ENCODE data around the gene FBXL15.

Gene FBXL15

GRCh38 chr10:102470579-102471546, 50.2 kb downstream of the FBXL15 start:
- no peaks in the 10 kb centered on the region for H3K27me3 ChIP-seq (ENCODE audit: control insufficient read depth, low read length)
- no peak overlapping the region for H3K27ac ChIP-seq (ENCODE audit: low read depth, low read length)
- H4K20me1 ChIP-seq (ENCODE audit: control insufficient read depth, insufficient read depth, low read depth, low read length), result no peaks in the 10 kb centered on the region
- no peak for TF ChIP-seq EZH2phosphoT487 (IDR thresholded peaks at IDR 0.05; ENCODE audit: borderline replicate concordance, low read length)
- no peak for TF ChIP-seq CTCF (IDR thresholded peaks at IDR 0.05; ENCODE audit: low read depth, low read length, poor library complexity, severe bottlenecking)
- H3K36me3 ChIP-seq (ENCODE audit: control insufficient read depth, low read length), result peaks cover 38% of the 10 kb centered on the region
- H3K79me2 ChIP-seq (ENCODE audit: control insufficient read depth, low read length), result peaks cover 10% of the 10 kb centered on the region
- H3K9me3 ChIP-seq (ENCODE audit: control insufficient read depth, insufficient read depth, low read length), result no peaks in the 10 kb centered on the region
- H3K4me3 ChIP-seq (ENCODE audit: low read length), result no peak overlapping the region
- no peaks in the 10 kb centered on the region for H3K9me2 ChIP-seq (replicated peaks; ENCODE audit: control insufficient read depth, low read length)
- no peaks in the 10 kb centered on the region for H3F3A ChIP-seq (ENCODE audit: control insufficient read depth, insufficient read depth)
- no peak overlapping the region for H3K4me2 ChIP-seq (ENCODE audit: low read length)
- H3K4me1 ChIP-seq (ENCODE audit: control insufficient read depth, low read length), result no peaks in the 10 kb centered on the region
